Epithelial cell of proximal tubule (primary cell): ENCODE data around the gene ZWILCH. TPM values are rescaled to one million over a fixed set of nuclear protein-coding genes. Genes with fewer than 3 reads are reported as not detected.

ENCODE experiments used
- DNase-seq: peaks from one replicate; pipeline ENCODE4 v3.0.0-alpha.2; 2011; ENCODE audit warnings: low read depth
- H3K4me3 ChIP-seq: 2 replicates; pipeline ENCODE4 v1.5.1; 2011; ENCODE audit warnings: low read depth, mild to moderate bottlenecking, low read length
- total RNA-seq: library from RNA; depleted of rRNA; stranded (reverse); fragments of >200 nt; gene quantifications from 2 replicates; pipeline ENCODE4 v1.2.3, GENCODE V29; 2015
- TF ChIP-seq, protein P1 (sequence below): conservative IDR thresholded peaks from 2 replicates; pipeline ENCODE4 v1.5.1; 2012; ENCODE audit warnings: low read depth, mild to moderate bottlenecking, low read length

Gene ZWILCH
- total RNA-seq, 1 donor from 2014 or later, result 30.6 TPM

DNA sequence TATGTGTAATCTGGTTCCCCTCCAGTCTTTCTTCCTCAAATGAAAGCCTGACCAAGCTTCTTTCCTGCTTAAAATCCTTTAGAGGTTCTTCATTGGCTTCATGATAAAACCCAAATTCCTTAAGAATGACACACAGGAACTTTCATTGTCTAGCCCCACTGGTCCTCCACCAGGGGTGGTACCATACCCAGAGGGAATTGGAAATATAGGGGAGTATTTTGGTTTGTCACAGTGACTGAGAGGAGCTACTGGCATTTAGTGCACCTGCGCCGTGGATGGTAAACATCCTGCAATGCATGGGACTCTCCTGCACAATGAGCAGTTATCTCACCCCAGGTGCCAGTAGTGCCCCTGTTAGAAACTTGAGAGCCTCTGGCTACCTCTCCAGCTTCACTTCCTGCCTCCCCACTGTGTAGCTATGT, 10.8 kb downstream of the ZWILCH start:
- no peak for DNase-seq
- no peak overlapping the region for H3K4me3 ChIP-seq
- TF ChIP-seq, protein P1, sequence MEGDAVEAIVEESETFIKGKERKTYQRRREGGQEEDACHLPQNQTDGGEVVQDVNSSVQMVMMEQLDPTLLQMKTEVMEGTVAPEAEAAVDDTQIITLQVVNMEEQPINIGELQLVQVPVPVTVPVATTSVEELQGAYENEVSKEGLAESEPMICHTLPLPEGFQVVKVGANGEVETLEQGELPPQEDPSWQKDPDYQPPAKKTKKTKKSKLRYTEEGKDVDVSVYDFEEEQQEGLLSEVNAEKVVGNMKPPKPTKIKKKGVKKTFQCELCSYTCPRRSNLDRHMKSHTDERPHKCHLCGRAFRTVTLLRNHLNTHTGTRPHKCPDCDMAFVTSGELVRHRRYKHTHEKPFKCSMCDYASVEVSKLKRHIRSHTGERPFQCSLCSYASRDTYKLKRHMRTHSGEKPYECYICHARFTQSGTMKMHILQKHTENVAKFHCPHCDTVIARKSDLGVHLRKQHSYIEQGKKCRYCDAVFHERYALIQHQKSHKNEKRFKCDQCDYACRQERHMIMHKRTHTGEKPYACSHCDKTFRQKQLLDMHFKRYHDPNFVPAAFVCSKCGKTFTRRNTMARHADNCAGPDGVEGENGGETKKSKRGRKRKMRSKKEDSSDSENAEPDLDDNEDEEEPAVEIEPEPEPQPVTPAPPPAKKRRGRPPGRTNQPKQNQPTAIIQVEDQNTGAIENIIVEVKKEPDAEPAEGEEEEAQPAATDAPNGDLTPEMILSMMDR, result no peak

DNA sequence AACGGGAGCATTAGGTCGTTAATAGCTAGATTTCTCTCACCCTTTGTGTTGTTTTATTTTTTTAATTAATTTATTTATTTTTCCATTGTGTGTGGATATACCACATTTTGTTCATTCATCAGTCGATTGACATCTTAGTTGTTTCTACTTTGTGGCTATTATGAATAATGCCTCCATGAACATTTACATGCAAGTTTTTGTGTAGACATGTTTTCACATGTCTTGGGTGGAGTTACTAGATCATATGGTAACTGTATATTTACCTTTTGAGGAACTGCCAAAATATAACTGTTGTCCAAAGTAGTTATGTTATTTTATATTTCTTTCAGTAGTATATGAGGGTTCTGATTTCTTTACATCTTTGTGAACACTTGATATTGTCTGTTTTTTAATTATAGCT, 18.8 kb downstream of the ZWILCH start:
- DNase-seq, result no peak
- TF ChIP-seq, protein P1, result no peak
- H3K4me3 ChIP-seq, result no peak overlapping the region

DNA sequence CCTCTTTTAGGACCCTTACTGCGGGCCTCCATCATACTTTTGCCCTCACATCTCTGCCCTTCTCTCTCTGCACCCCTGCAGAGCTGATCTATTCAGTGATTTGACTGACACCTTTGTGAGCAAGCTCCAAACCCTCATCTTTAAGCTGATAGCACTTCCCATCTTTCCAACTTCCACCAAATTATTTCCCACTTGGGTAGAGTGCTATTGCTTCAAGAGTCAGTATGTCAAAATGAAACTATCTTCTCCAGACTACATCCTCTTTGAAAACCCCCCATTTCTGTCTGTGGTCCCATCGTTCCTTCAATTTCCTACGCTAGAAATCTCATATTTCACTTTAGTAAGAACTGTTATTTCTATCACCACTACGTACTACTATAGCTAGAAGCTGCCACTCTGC, 19.7 kb downstream of the ZWILCH start:
- no peak for DNase-seq
- TF ChIP-seq, protein P1, result no peak
- H3K4me3 ChIP-seq, result no peak overlapping the region

DNA sequence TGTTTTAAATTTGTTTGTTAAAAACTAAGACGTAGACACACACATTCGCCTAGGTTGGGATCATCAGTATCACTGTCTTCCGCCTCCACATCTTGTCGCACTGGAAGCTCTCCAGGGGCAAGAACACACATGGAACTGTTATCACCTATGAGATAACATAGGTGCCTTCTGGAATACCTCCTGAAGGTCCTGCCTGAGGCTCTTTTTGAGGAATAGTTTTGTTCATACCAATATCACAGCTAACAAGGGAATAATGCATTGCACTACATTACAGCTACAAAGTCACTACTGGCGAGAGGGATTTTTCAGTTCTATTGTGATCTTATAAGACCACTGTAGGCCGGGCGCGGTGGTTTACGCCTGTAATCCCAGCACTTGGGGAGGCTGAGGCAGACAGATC, 29.9 kb downstream of the ZWILCH start:
- DNase-seq, result no peak
- H3K4me3 ChIP-seq, result no peak overlapping the region
- TF ChIP-seq, protein P1, result no peak

DNA sequence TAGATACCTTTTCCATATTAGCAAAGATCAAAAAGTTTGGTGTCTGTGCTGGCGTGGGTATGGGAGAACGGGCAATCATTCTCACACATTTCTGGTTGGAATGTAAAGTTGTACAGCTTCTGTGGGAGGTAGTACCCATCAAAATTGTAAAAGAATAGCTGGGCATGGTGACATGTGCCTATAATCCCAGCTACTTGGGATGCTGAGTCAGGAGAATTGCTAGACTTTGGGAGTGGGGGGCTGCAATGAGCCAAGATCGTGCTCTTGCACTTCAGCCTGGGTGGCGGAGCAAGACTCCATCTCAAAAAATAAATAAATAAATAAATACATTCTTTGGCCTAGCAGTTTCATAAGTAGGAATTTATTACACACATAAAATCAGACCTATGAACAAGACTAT, 37.8 kb downstream of the ZWILCH start:
- TF ChIP-seq, protein P1, result no peak
- no peak for DNase-seq

DNA sequence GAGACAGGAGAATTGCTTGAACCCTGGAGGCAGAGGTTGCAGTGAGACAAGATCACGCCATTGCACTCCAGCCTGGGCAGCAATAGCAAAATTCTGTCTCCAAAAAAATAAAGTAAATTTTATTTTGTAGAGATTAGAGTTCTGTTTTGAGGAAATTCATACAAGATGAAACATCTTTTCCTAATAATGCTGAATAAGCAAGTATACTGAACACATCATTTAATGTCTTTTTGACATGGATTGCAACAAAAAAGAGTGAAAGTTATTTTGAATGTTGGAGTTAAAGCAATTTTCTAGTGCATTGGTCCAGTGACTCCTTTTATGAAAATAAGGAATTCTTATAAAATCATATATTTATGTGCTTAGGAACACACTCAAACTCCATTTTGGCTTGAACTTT, 40.1 kb downstream of the ZWILCH start:
- TF ChIP-seq, protein P1, result no peak
- H3K4me3 ChIP-seq, result no peak overlapping the region
- DNase-seq, result no peak

More for the DNA sequence above, 37.8 kb downstream of the ZWILCH start:
- H3K4me3 ChIP-seq, result no peak overlapping the region

DNA sequence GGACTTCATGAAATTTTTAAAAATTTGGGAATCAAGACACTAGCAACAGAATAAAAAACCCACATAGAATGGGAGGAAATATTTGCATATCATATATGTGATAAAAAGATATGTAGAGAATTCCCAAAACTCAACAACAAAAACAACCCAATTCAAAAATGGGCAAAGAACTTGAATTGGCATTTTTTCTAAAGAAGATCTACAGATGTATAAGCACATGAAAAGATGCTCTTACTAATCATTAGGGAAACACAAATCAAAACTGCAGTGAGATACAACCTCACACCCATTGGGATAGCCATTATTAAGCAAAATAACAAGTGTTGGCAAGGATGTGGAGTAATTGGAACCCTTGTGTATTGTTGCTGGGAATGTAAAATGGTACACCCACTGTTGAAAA, 50.6 kb downstream of the ZWILCH start:
- H3K4me3 ChIP-seq, result no peak overlapping the region
- DNase-seq, result no peak
- TF ChIP-seq, protein P1, result no peak
